Stomach (tissue), 4 donors: Measurements from ENCODE around the gene LDLR.

Experiments
- CTCF ChIP-seq, 7 experiments: fragments of 450-650 bp in 4 of 7; fragments of 200-600 bp in 3 of 7; sonication (generic) in 3 of 7; IDR thresholded peaks; one replicate each; pipeline ENCODE4 v1.5.1; 2016 to 2019; ENCODE audit warnings: antibody characterized with exemption in 7 of 7, control low read depth in 2 of 7, mild to moderate bottlenecking in 1 of 7
- EP300 ChIP-seq: sonication (generic); formaldehyde crosslinking; IDR thresholded peaks from one replicate; pipeline ENCODE4 v1.6.1; 2017; ENCODE audit warnings: antibody characterized with exemption
- POLR2A ChIP-seq, 4 donors: fragments of 450-650 bp; IDR thresholded peaks; one replicate each; pipeline ENCODE4 v1.6.1; 2016; ENCODE audit warnings: antibody characterized with exemption in 4 of 4, control low read depth in 2 of 4, mild to moderate bottlenecking in 1 of 4, moderate library complexity in 1 of 4
- POLR2AphosphoS5 ChIP-seq, 3 donors: sonication (generic); formaldehyde crosslinking; IDR thresholded peaks; one replicate each; pipeline ENCODE4 v1.6.1; 2016; ENCODE audit warnings: antibody characterized with exemption in 3 of 3

- TF ChIP-seq CTCF (IDR thresholded peaks at IDR 0.05) (no peak), POLR2A (IDR thresholded peaks at IDR 0.05) (no peak), POLR2AphosphoS5 (IDR thresholded peaks at IDR 0.05) (no peak), EP300 (no peak)
Observed at GRCh38 chr19:11050323-11051114, 38.7 kb upstream of the LDLR start.
